Left lobe of liver (tissue), 2 donors: Measurements from ENCODE around the gene C2orf49. TPM values are rescaled to one million over a fixed set of nuclear protein-coding genes. Genes with fewer than 3 reads are reported as not detected.
"Not testable (repeated sequence)": the region's sequence is repeated elsewhere in the genome, so short reads cannot be mapped to it uniquely, and the experiment has no call there.

Source experiments
- ATAC-seq: fragments of 200-7000 bp; cut with Tn5 transposase; one replicate; pipeline ENCODE4 v1.9.1; 2020; ENCODE audit warnings: mild to moderate bottlenecking, moderate library complexity
- DNase-seq: peaks from one replicate; pipeline ENCODE4 v3.0.0-alpha.2; 2020; ENCODE audit warnings: low spot score
- total RNA-seq: library from RNA; stranded (reverse); gene quantifications from one replicate; pipeline ENCODE4 v1.2.1, GENCODE V29; 2021
- donor health status: DM: no; HTN: no; CAD: no; lungs with moderate emphysema.
- donor health status: DM: no; HTN: yes; CAD: no.

The C2orf49 gene
- total RNA-seq, 1 donor from 2014 or later: 5.2 TPM

GRCh38 chr2:105320651-105321215, 16.6 kb upstream of the C2orf49 start:
- no peak for ATAC-seq
- no peak for DNase-seq

GRCh38 chr2:105321875-105322646, 15.3 kb upstream of the C2orf49 start:
- no peak for DNase-seq
- ATAC-seq: no peak

- ATAC-seq (no peak), DNase-seq (no peak)
These were observed 14.2 kb upstream of the C2orf49 start for GRCh38 chr2:105323111-105323510.

GRCh38 chr2:105324101-105324500, 13.2 kb upstream of the C2orf49 start:
- ATAC-seq: no peak
- no peak for DNase-seq

- ATAC-seq (no peak), DNase-seq (no peak)
These were observed 12.6 kb upstream of the C2orf49 start for GRCh38 chr2:105324732-105325131.

GRCh38 chr2:105325389-105325963, 11.9 kb upstream of the C2orf49 start:
- DNase-seq (no peak), ATAC-seq (no peak)

GRCh38 chr2:105327271-105327670, 10.1 kb upstream of the C2orf49 start:
- not testable (repeated sequence) for DNase-seq, ATAC-seq

GRCh38 chr2:105327690-105328089, 9.7 kb upstream of the C2orf49 start:
- no peak for DNase-seq
- ATAC-seq: no peak

- ATAC-seq (peak; percentile 27), DNase-seq (no peak)
These were observed 8.8 kb upstream of the C2orf49 start for GRCh38 chr2:105328281-105329196.

GRCh38 chr2:105329197-105329554, 8.2 kb upstream of the C2orf49 start:
- ATAC-seq (peak; percentile 30), DNase-seq (no peak)

- ATAC-seq: peak; percentile 94
These were observed 7.5 kb upstream of the C2orf49 start, which contains the start of gene TGFBRAP1 for GRCh38 chr2:105329561-105330495. Gene TGFBRAP1 (minus strand): TSS chr2:105329735. CDS start chr2:105308301, 21,434 bp downstream.

GRCh38 chr2:105330681-105331375, 6.5 kb upstream of the C2orf49 start:
- ATAC-seq: no peak
- no peak for DNase-seq

More at GRCh38 chr2:105329561-105330495, 7.5 kb upstream of the C2orf49 start, which contains the start of gene TGFBRAP1:
- peak; percentile 67 for DNase-seq

GRCh38 chr2:105334211-105334610, 3.1 kb upstream of the C2orf49 start:
- DNase-seq (no peak), ATAC-seq (no peak)

- ATAC-seq: no peak
These were observed 1.9 kb upstream of the C2orf49 start for GRCh38 chr2:105335469-105335868.

GRCh38 chr2:105336786-105337121, 586 bp upstream of the C2orf49 start:
- DNase-seq (no peak), ATAC-seq (no peak)

More at GRCh38 chr2:105335469-105335868, 1.9 kb upstream of the C2orf49 start:
- no peak for DNase-seq

GRCh38 chr2:105338020-105338385, 663 bp downstream of the C2orf49 start:
- ATAC-seq (peak; percentile 27), DNase-seq (no peak)

- ATAC-seq (no peak), DNase-seq (no peak)
These were observed 2.1 kb downstream of the C2orf49 start for GRCh38 chr2:105339414-105339813.

GRCh38 chr2:105344704-105345345, 7.5 kb downstream of the C2orf49 start:
- DNase-seq: no peak
- peak; percentile 78 for ATAC-seq

GRCh38 chr2:105357122-105357521, 19.8 kb downstream of the C2orf49 start:
- DNase-seq (no peak), ATAC-seq (no peak)
